ENCODE data around the gene TLK2. TPM values are rescaled to one million over a fixed set of nuclear protein-coding genes. Genes with fewer than 3 reads are reported as not detected.

Gene TLK2
- total RNA-seq, 1 experiment from 2014 or later = 68.8 TPM

DNA sequence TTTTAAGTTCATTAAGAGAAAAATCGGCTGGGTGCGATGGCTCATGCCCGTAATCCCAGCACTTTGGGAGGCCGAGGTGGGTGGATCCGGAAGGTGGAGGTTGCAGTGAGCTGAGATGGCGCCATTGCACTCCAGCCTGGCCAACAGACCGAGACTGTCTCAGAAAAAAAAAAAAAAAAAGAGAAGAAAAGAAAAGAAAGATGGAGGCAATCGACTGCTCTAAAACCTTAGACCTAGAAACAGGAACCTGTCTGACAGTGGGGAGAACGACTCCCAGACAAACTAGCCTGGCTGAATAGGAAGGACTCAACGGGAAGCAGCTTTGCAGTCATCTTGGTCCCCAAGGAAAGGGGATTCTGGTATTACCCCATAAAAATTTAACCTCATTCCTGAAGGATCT, 162.5 kb downstream of the TLK2 start:
- Histone ChIP-seq H3K9me3 (no peaks in the 10 kb centered on the region), H3K27me3 (replicated peaks; ENCODE audit: control insufficient read depth, insufficient read depth, low read length) (no peaks in the 10 kb centered on the region), H3K4me3 (ENCODE audit: low read depth, low read length) (no peak overlapping the region), H3K36me3 (ENCODE audit: control insufficient read depth, insufficient read depth, low read length) (no peaks in the 10 kb centered on the region), H3K4me1 (no peaks in the 10 kb centered on the region; the same call in 1 of the 2 replicates)
- CTCF ChIA-PET = no interaction called here
- H3K36me3 Mint-ChIP-seq (ENCODE audit: insufficient read depth, unreplicated experiment) = peaks cover 5% of the 10 kb centered on the region
- H3K4me3 Mint-ChIP-seq (ENCODE audit: unreplicated experiment) = no peak overlapping the region
- H3K27me3 Mint-ChIP-seq (ENCODE audit: insufficient read depth, unreplicated experiment) = peaks cover 10% of the 10 kb centered on the region
- intact Hi-C loops (cut with micrococcal nuclease; ENCODE audit: unreplicated experiment) = no loop called here
- H3K27ac Mint-ChIP-seq (ENCODE audit: unreplicated experiment) = no peak overlapping the region
- POLR2A ChIA-PET = no interaction called here
- DNase-seq = no peak
- BruUV-seq (replicated peaks) = no TSS peak
- TF ChIP-seq, protein P1, sequence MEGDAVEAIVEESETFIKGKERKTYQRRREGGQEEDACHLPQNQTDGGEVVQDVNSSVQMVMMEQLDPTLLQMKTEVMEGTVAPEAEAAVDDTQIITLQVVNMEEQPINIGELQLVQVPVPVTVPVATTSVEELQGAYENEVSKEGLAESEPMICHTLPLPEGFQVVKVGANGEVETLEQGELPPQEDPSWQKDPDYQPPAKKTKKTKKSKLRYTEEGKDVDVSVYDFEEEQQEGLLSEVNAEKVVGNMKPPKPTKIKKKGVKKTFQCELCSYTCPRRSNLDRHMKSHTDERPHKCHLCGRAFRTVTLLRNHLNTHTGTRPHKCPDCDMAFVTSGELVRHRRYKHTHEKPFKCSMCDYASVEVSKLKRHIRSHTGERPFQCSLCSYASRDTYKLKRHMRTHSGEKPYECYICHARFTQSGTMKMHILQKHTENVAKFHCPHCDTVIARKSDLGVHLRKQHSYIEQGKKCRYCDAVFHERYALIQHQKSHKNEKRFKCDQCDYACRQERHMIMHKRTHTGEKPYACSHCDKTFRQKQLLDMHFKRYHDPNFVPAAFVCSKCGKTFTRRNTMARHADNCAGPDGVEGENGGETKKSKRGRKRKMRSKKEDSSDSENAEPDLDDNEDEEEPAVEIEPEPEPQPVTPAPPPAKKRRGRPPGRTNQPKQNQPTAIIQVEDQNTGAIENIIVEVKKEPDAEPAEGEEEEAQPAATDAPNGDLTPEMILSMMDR (IDR thresholded peaks at IDR 0.05; ENCODE audit: insufficient read depth in 1 of 2, low read depth in 1 of 2, low read length in 1 of 2, severe bottlenecking in 1 of 2, unreplicated experiment in 1 of 2) = no peak
- H3K9me3 Mint-ChIP-seq (ENCODE audit: unreplicated experiment) = no peaks in the 10 kb centered on the region
- H3K4me1 Mint-ChIP-seq (ENCODE audit: low read depth, unreplicated experiment) = no peaks in the 10 kb centered on the region

DNA sequence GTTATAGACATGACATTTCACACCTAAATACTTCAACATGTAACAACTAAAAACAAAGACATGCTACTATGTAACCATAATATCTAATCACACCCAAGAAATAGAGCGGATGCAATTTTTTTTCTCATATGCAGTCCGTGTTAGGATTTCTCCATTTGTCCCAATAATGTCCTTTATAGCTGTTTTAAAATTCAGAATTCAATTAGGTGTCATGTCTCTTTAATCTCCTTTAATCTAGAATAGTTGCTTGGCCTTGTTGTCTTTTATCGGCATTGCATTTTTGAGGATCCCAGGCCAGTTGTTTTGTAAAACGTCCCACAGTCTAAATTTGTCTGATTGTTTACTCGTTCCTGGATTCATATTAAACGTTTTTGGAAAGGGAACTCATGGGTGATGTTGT, 163.3 kb downstream of the TLK2 start:
- ChIA-PET CTCF (no interaction called here), POLR2A (no interaction called here)
- H3K9me3 ChIP-seq = no peaks in the 10 kb centered on the region
- no peaks in the 10 kb centered on the region for H3K36me3 ChIP-seq (ENCODE audit: control insufficient read depth, insufficient read depth, low read length)
- Mint-ChIP-seq H3K4me1 (ENCODE audit: low read depth, unreplicated experiment) (no peaks in the 10 kb centered on the region), H3K27me3 (ENCODE audit: insufficient read depth, unreplicated experiment) (peaks cover 10% of the 10 kb centered on the region), H3K27ac (ENCODE audit: unreplicated experiment) (no peak overlapping the region), H3K4me3 (ENCODE audit: unreplicated experiment) (no peak overlapping the region), H3K36me3 (ENCODE audit: insufficient read depth, unreplicated experiment) (peaks cover 5% of the 10 kb centered on the region), H3K9me3 (ENCODE audit: unreplicated experiment) (no peaks in the 10 kb centered on the region)
- H3K27me3 ChIP-seq (replicated peaks; ENCODE audit: control insufficient read depth, insufficient read depth, low read length) = no peaks in the 10 kb centered on the region; the same call in 1 of the 2 replicates
- DNase-seq = no peak
- H3K4me3 ChIP-seq (ENCODE audit: low read depth, low read length) = no peak overlapping the region
- TF ChIP-seq, protein P1 (IDR thresholded peaks at IDR 0.05; ENCODE audit: insufficient read depth in 1 of 2, low read depth in 1 of 2, low read length in 1 of 2, severe bottlenecking in 1 of 2, unreplicated experiment in 1 of 2) = no peak
- BruUV-seq (replicated peaks) = no TSS peak
- intact Hi-C loops (cut with micrococcal nuclease; ENCODE audit: unreplicated experiment) = no loop called here
- H3K4me1 ChIP-seq = no peaks in the 10 kb centered on the region; the same call in 1 of the 2 replicates

GRCh38 chr17:62643496-62643895, 164.9 kb downstream of the TLK2 start:
- ChIA-PET CTCF (no interaction called here), POLR2A (no interaction called here)
- Histone ChIP-seq H3K27me3 (replicated peaks; ENCODE audit: control insufficient read depth, insufficient read depth, low read length) (no peaks in the 10 kb centered on the region; the same call in 1 of the 2 replicates), H3K4me3 (ENCODE audit: low read depth, low read length) (no peak overlapping the region), H3K4me1 (no peaks in the 10 kb centered on the region; the same call in 1 of the 2 replicates), H3K36me3 (ENCODE audit: control insufficient read depth, insufficient read depth, low read length) (no peaks in the 10 kb centered on the region), H3K9me3 (no peaks in the 10 kb centered on the region)
- Mint-ChIP-seq H3K27me3 (ENCODE audit: insufficient read depth, unreplicated experiment) (peaks cover 10% of the 10 kb centered on the region), H3K27ac (ENCODE audit: unreplicated experiment) (no peak overlapping the region), H3K4me1 (ENCODE audit: low read depth, unreplicated experiment) (no peaks in the 10 kb centered on the region), H3K9me3 (ENCODE audit: unreplicated experiment) (no peaks in the 10 kb centered on the region), H3K36me3 (ENCODE audit: insufficient read depth, unreplicated experiment) (peaks cover 5% of the 10 kb centered on the region), H3K4me3 (ENCODE audit: unreplicated experiment) (peak overlapping the region; percentile 45)
- no TSS peak for BruUV-seq (replicated peaks)
- DNase-seq = no peak
- intact Hi-C loops (cut with micrococcal nuclease; ENCODE audit: unreplicated experiment) = no loop called here
- TF ChIP-seq, protein P1 (IDR thresholded peaks at IDR 0.05; ENCODE audit: insufficient read depth in 1 of 2, low read depth in 1 of 2, low read length in 1 of 2, severe bottlenecking in 1 of 2, unreplicated experiment in 1 of 2) = no peak

Data from Caco-2 (cell line).